HepG2 (cell line): ENCODE data around the gene TUBG2. TPM values are rescaled to one million over a fixed set of nuclear protein-coding genes. Genes with fewer than 3 reads are reported as not detected.

Source experiments
- ATAC-seq: fragments of 200-7000 bp; cut with Tn5 transposase; 3 replicates; pipeline ENCODE4 v1.9.1; 2020; ENCODE audit warnings: mild to moderate bottlenecking, moderate library complexity
- BruUV-seq: library from RNA; stranded (reverse); fragments of 400-500 nt; replicated peaks from 2 replicates; lab custom pipeline; 2021; lab: Mats Ljungman, UMichigan
- CTCF ChIA-PET: fragments of 300-600 bp; formaldehyde crosslinking; extraction: SDS; loops from one replicate; lab custom pipeline; 2021; ENCODE audit warnings: low total read pairs, inconsistent platforms, low intra/inter-chr PET ratio; lab: Yijun Ruan, JAX
- POLR2A ChIA-PET: fragments of 350-600 bp; sonication (Branson Sonifier 250); formaldehyde crosslinking; loops from one replicate; lab custom pipeline; 2020; ENCODE audit warnings: antibody characterized with exemption, inconsistent platforms; lab: Yijun Ruan, JAX
- DNase-seq: peaks from one replicate; pipeline ENCODE4 v3.0.0-alpha.2; 2015; ENCODE audit warnings: low spot score
- FAIRE-seq: peaks from 3 replicates; lab custom pipeline; 2011; peaks lifted over from hg19 to GRCh38; lab: Jason Lieb, UNC
- H2AFZ ChIP-seq: one replicate; pipeline ENCODE4 v1.6.1; 2011; ENCODE audit warnings: low read length, inconsistent platforms
- H3K27ac ChIP-seq: fragments of 300-600 bp; 3 replicates; pipeline ENCODE4 v1.8.0; 2011; ENCODE audit warnings: mixed run types, mild to moderate bottlenecking, mixed read lengths, low read length, inconsistent platforms; ENCODE audit not compliant: insufficient read depth; ENCODE audit errors: extremely low read length
- H3K27me3 ChIP-seq, 2 experiments: fragments of 200-600 bp in 1 of 2; 2 replicates in 1 of 2; 3 replicates in 1 of 2; pipeline versions ENCODE4 v1.6.0 to v1.8.0; 2011; ENCODE audit warnings: low read length in 2 of 2, mild to moderate bottlenecking in 2 of 2, moderate library complexity in 2 of 2, inconsistent platforms in 1 of 2; ENCODE audit not compliant: insufficient read depth in 2 of 2, control insufficient read depth in 1 of 2
- H3K36me3 ChIP-seq, 2 experiments: fragments of 200-600 bp in 1 of 2; replicated peaks in 1 of 2; 2 replicates in 1 of 2; 3 replicates in 1 of 2; pipeline versions ENCODE4 v1.5.1 to v1.8.0; 2011; ENCODE audit warnings: low read length in 2 of 2, inconsistent platforms in 1 of 2; ENCODE audit not compliant: insufficient read depth in 2 of 2, control insufficient read depth in 1 of 2
- H3K4me1 ChIP-seq: 2 replicates; pipeline ENCODE4 v1.5.1; 2012; ENCODE audit warnings: low read length, inconsistent platforms; ENCODE audit not compliant: insufficient read depth
- H3K4me2 ChIP-seq: 2 replicates; pipeline ENCODE4 v1.6.0; 2011; ENCODE audit warnings: low read depth, low read length, inconsistent platforms
- H3K4me3 ChIP-seq, 3 experiments: fragments of 200-600 bp in 1 of 3; sonication (generic), shearing (Covaris generic) in 1 of 3; replicated peaks in 1 of 3; 2 replicates each; pipeline ENCODE4 v1.5.1; 2011 to 2016; ENCODE audit warnings: low read length in 3 of 3, inconsistent platforms in 2 of 3, low read depth in 2 of 3, mild to moderate bottlenecking in 2 of 3, control low read depth in 1 of 3, mixed read lengths in 1 of 3; ENCODE audit not compliant: insufficient read depth in 1 of 3
- H3K79me2 ChIP-seq: one replicate; pipeline ENCODE4 v1.6.1; 2011; ENCODE audit warnings: low read length, inconsistent platforms; ENCODE audit not compliant: insufficient read depth
- H3K9ac ChIP-seq: 2 replicates; pipeline ENCODE4 v1.6.0; 2011; ENCODE audit warnings: mild to moderate bottlenecking, low read depth, low read length, inconsistent platforms; ENCODE audit not compliant: insufficient read depth
- H3K9me3 ChIP-seq: 2 replicates; pipeline ENCODE4 v1.5.1; 2012; ENCODE audit warnings: mild to moderate bottlenecking, low read length
- H4K20me1 ChIP-seq: 2 replicates; pipeline ENCODE4 v1.6.0; 2011; ENCODE audit warnings: inconsistent platforms, mild to moderate bottlenecking, low read length, moderate library complexity; ENCODE audit not compliant: insufficient read depth
- BCLAF1 ChIP-seq: fragments of 450-650 bp; IDR thresholded peaks from 2 replicates; pipeline ENCODE4 v1.6.1; 2017; ENCODE audit warnings: mild to moderate bottlenecking
- NR2F6 ChIP-seq, 2 experiments: IDR thresholded peaks; 2 replicates each; pipeline ENCODE4 v1.6.1; 2016; ENCODE audit warnings: antibody characterized with exemption in 1 of 2, mild to moderate bottlenecking in 1 of 2
- ZNF569 ChIP-seq: sonication (generic); formaldehyde crosslinking; IDR thresholded peaks from 2 replicates; pipeline ENCODE4 v1.5.0; 2020; ENCODE audit warnings: mild to moderate bottlenecking, missing genetic modification reagents, moderate library complexity, borderline replicate concordance
- WGBS: methylation state at CpG from one replicate; pipeline ENCODE4 v1.1.6; 2017; ENCODE audit warnings: low lambda C conversion rate; 5-methylcytosine and 5-hydroxymethylcytosine counted together
- in situ Hi-C: cut with HindIII; loops from 2 replicates; pipeline ENCODE4 v1.10.0; 2017; ENCODE audit warnings: low pct_unique_long_range_greater_than_20kb; ENCODE audit not compliant: extremely low pct_ligation_motif_present
- intact Hi-C: fragments of 100-400 bp; cut with micrococcal nuclease; formaldehyde crosslinking; loops from one replicate; pipeline ENCODE4 v1.10.0; 2022; ENCODE audit not compliant: unreplicated experiment
- polyA plus RNA-seq, 8 experiments: library from polyadenylated mRNA; depleted of rRNA in 3 of 8; stranded (reverse) in 7 of 8; unstranded in 1 of 8; fragments of >200 nt; fragmentation: Illumina TruSeq in 4 of 8; extraction: Trizol in 4 of 8; gene quantifications; 2 replicates each; pipeline versions ENCODE4 v1.2.1 to v1.2.3, GENCODE V29; 2011 to 2016; ENCODE audit warnings: low read depth in 4 of 8, missing spikeins in 1 of 8, mixed read lengths in 1 of 8; ENCODE audit not compliant: insufficient read depth in 1 of 8
- total RNA-seq, 5 experiments: library from RNA; depleted of rRNA; stranded (reverse); fragments of >200 nt; fragmentation: Illumina TruSeq; extraction: Trizol; gene quantifications; 2 replicates each; pipeline ENCODE4 v1.2.3, GENCODE V29; 2016; ENCODE audit warnings: low read depth in 1 of 5
- TF ChIP-seq, protein P1 (sequence below): sonication (generic); formaldehyde crosslinking; IDR thresholded peaks from 2 replicates; pipeline ENCODE4 v1.4.0; 2020; ENCODE audit warnings: missing genetic modification reagents, borderline replicate concordance
- TF ChIP-seq, protein P2 (sequence below): sonication (generic); formaldehyde crosslinking; IDR thresholded peaks from 2 replicates; pipeline ENCODE4 v1.5.1; 2020; ENCODE audit warnings: missing genetic modification reagents, mild to moderate bottlenecking, borderline replicate concordance

The TUBG2 gene
- total and polyA plus RNA-seq, 2 of the 13 experiments (the other 11 are each of a cell fraction or from before 2014, with no cell fraction given), result 16.0 to 42.3 TPM

DNA sequence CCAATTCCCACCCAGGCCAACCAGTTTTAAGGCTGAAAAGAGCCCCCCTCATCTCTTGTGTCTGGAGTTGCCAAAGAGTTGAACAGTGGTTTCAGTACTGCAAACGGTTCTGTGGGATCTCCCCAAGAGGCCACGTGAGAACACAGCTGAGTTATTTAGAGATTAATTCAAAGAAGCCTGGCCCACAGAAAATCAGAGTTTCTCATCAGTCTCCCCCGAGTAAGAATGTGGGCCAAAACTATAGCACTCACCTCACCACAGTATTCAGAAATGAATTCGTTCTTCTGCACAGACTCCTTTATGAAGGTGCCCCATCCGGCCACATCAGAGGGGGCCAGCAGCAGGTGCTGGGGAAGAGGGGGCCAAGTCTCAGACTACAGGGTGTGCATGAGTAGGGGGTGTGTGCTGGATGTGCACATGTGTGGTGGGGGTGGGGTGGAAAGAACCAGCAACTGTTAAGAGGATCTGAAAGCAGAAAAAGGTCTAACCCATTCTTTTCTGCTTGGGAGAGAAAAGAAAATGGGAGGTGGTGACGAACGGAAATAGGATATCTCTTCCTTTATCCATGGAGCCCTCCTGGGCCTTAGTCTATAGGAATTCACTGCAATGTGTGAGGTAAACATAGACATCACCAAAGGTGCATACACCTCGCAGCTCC lies 45.9 kb downstream of the TUBG2 start:
- CTCF ChIA-PET, result no interaction called here
- H3K36me3 ChIP-seq, result peaks cover 19 to 51% of the 10 kb centered on the region in 2 experiments
- WGBS, result 91% methylated on average over 8 of the region's 8 CpGs

More for the DNA sequence above, 45.9 kb downstream of the TUBG2 start:
- BruUV-seq, result no TSS peak
- POLR2A ChIA-PET, result no interaction called here
- H4K20me1 ChIP-seq, result no peaks in the 10 kb centered on the region
- DNase-seq, result no peak
- no peak for FAIRE-seq
- TF ChIP-seq, protein P1, sequence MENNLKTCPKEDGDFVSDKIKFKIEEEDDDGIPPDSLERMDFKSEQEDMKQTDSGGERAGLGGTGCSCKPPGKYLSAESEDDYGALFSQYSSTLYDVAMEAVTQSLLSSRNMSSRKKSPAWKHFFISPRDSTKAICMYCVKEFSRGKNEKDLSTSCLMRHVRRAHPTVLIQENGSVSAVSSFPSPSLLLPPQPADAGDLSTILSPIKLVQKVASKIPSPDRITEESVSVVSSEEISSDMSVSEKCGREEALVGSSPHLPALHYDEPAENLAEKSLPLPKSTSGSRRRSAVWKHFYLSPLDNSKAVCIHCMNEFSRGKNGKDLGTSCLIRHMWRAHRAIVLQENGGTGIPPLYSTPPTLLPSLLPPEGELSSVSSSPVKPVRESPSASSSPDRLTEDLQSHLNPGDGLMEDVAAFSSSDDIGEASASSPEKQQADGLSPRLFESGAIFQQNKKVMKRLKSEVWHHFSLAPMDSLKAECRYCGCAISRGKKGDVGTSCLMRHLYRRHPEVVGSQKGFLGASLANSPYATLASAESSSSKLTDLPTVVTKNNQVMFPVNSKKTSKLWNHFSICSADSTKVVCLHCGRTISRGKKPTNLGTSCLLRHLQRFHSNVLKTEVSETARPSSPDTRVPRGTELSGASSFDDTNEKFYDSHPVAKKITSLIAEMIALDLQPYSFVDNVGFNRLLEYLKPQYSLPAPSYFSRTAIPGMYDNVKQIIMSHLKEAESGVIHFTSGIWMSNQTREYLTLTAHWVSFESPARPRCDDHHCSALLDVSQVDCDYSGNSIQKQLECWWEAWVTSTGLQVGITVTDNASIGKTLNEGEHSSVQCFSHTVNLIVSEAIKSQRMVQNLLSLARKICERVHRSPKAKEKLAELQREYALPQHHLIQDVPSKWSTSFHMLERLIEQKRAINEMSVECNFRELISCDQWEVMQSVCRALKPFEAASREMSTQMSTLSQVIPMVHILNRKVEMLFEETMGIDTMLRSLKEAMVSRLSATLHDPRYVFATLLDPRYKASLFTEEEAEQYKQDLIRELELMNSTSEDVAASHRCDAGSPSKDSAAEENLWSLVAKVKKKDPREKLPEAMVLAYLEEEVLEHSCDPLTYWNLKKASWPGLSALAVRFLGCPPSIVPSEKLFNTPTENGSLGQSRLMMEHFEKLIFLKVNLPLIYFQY (CRISPR knock-in tag), result no peak
- no peak for TF ChIP-seq ZNF569 (CRISPR knock-in tag)
- TF ChIP-seq NR2F6 (IDR thresholded peaks at IDR 0.05), result no peak
- TF ChIP-seq NR2F6 (CRISPR knock-in tag; IDR thresholded peaks at IDR 0.05), result no peak
- TF ChIP-seq, protein P2, sequence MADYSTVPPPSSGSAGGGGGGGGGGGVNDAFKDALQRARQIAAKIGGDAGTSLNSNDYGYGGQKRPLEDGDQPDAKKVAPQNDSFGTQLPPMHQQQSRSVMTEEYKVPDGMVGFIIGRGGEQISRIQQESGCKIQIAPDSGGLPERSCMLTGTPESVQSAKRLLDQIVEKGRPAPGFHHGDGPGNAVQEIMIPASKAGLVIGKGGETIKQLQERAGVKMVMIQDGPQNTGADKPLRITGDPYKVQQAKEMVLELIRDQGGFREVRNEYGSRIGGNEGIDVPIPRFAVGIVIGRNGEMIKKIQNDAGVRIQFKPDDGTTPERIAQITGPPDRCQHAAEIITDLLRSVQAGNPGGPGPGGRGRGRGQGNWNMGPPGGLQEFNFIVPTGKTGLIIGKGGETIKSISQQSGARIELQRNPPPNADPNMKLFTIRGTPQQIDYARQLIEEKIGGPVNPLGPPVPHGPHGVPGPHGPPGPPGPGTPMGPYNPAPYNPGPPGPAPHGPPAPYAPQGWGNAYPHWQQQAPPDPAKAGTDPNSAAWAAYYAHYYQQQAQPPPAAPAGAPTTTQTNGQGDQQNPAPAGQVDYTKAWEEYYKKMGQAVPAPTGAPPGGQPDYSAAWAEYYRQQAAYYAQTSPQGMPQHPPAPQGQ (CRISPR knock-in tag), result no peak
- no peak for TF ChIP-seq BCLAF1
- TF ChIP-seq, all 625 proteins: peak for 0
- no peak overlapping the region for H2AFZ ChIP-seq
- no peak overlapping the region for H3K4me2 ChIP-seq
- no peaks in the 10 kb centered on the region for H3K4me1 ChIP-seq
- no peak overlapping the region for H3K9ac ChIP-seq
- no peaks in the 10 kb centered on the region for H3K27me3 ChIP-seq
- H3K4me3 ChIP-seq, result no peak overlapping the region
- H3K9me3 ChIP-seq, result no peaks in the 10 kb centered on the region
- H3K79me2 ChIP-seq, result no peaks in the 10 kb centered on the region
- in situ Hi-C loops, result no loop called here
- no peak for ATAC-seq
- intact Hi-C loops, result no loop called here
- H3K27ac ChIP-seq, result no peak overlapping the region
